GM13977 (cell line): ENCODE measurements around the gene TRMT112.
"Not testable (repeated sequence)": the region's sequence is repeated elsewhere in the genome, so short reads cannot be mapped to it uniquely, and the experiment has no call there.

ENCODE experiments used
- DNase-seq: peaks from one replicate; pipeline ENCODE4 v3.0.0; 2012; ENCODE audit warnings: low spot score
- CTCF ChIP-seq: IDR thresholded peaks from 2 replicates; pipeline ENCODE4 v1.5.1; 2012; ENCODE audit warnings: mild to moderate bottlenecking, control low read depth; ENCODE audit not compliant: insufficient read depth; ENCODE audit errors: extremely low read depth, missing control alignments
- in situ Hi-C: fragments of 300-500 bp; cut with MboI; formaldehyde crosslinking; loops from one replicate; pipeline ENCODE4 v1.12.0; 2022; ENCODE audit warnings: low sequenced_read_pairs, low pct_unique_long_range_greater_than_20kb, mixed read lengths, inconsistent platforms; ENCODE audit not compliant: unreplicated experiment

The TRMT112 gene

DNA sequence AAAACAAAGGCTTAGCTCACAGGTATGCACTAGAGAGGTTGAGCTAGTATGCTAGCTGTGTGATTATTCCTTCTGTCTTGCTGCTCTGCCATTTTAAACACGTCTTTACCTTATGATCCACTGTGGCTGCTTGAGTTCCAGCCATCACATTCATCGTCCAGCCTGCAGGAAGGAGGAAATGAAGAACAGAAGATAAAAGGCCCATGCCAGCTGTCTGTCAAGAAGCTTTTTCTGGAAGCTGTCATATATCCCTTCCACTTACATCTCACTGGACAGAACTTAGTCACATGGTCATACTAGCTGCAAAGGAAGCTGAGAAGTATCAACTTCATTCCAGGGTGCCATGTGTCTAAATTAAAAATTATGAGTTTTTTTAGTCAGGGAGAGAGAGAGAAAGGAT lies 10.0 kb upstream of the TRMT112 start:
- TF ChIP-seq CTCF = no peak
- in situ Hi-C loops = no loop called here
- DNase-seq = no peak

GRCh38 chr11:64324692-64325469 lies 7.5 kb upstream of the TRMT112 start:
- in situ Hi-C loops = no loop called here
- TF ChIP-seq CTCF = no peak
- no peak for DNase-seq

GRCh38 chr11:64323984-64324383 lies 6.6 kb upstream of the TRMT112 start:
- in situ Hi-C loops = not testable (repeated sequence)

GRCh38 chr11:64323373-64323772 lies 6.0 kb upstream of the TRMT112 start:
- in situ Hi-C loops = no loop called here
- no peak for DNase-seq
- TF ChIP-seq CTCF = no peak

More at GRCh38 chr11:64323984-64324383, 6.6 kb upstream of the TRMT112 start:
- DNase-seq = not testable (repeated sequence)

DNA sequence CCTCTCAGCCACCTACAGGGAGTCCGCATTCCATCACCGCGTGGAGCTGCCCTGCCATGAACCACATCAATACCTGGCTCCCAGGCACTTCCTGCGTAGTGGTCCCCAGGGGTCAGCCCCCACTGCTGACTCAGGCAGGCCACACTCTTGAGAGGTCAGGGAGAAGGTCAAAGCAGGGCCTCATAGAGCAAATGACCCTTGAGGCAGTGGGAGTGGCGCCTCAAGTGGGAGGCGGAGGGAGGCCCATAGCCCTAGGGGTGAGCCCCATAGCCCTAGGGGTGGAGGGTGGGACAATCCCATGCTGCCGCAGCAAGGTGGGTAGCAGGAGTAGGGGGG lies 5.5 kb upstream of the TRMT112 start:
- no peak for TF ChIP-seq CTCF
- no peak for DNase-seq
- in situ Hi-C loops = no loop called here

DNA sequence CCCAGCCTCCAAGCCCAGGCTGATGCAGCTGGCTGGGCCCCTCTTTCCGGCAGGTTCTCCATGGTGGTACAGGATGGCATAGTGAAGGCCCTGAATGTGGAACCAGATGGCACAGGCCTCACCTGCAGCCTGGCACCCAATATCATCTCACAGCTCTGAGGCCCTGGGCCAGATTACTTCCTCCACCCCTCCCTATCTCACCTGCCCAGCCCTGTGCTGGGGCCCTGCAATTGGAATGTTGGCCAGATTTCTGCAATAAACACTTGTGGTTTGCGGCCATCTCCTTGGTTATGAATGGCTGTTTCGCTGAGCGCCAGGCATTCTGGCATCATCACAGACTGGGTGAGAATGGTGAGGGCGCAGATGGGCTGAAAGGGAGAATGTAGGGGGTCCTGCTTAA lies 4.2 kb upstream of the TRMT112 start:
- in situ Hi-C loops = no loop called here
- no peak for DNase-seq
- no peak for TF ChIP-seq CTCF

- TF ChIP-seq CTCF = no peak
- DNase-seq = no peak
- in situ Hi-C loops = no loop called here
Measured at GRCh38 chr11:64321026-64321425, 3.7 kb upstream of the TRMT112 start.
